K562 (cell line): ENCODE results near the gene TIMM8A. TPM values are rescaled to one million over a fixed set of nuclear protein-coding genes. Genes with fewer than 3 reads are reported as not detected.

Experiments
- ATAC-seq: fragments of 200-7000 bp; cut with Tn5 transposase; 3 replicates; pipeline ENCODE4 v1.9.1; 2020; ENCODE audit warnings: moderate library complexity
- BruUV-seq: library from RNA; stranded (reverse); fragments of 400-500 nt; replicated peaks from 2 replicates; lab custom pipeline; 2021; lab: Mats Ljungman, UMichigan
- CTCF ChIA-PET: fragments of 300-600 bp; formaldehyde crosslinking; extraction: SDS; loops from one replicate; lab custom pipeline; 2021; ENCODE audit warnings: low intra/inter-chr PET ratio; lab: Yijun Ruan, JAX
- POLR2A ChIA-PET: fragments of 300-600, 350-650 bp; sonication (Branson Sonifier 250); formaldehyde crosslinking; extraction: SDS; loops from one replicate; lab custom pipeline; 2021; ENCODE audit warnings: antibody characterized with exemption, inconsistent platforms; lab: Yijun Ruan, JAX
- DNase-seq, 4 experiments: peaks; one replicate each; pipeline versions ENCODE4 v3.0.0 to v3.0.0-alpha.2; 2011 to 2018; ENCODE audit warnings: low spot score in 3 of 4, mixed read lengths in 3 of 4; ENCODE audit errors: extremely low read depth in 1 of 4
- FAIRE-seq: peaks from 2 replicates; lab custom pipeline; 2011; peaks lifted over from hg19 to GRCh38; lab: Jason Lieb, UNC
- H2AFZ ChIP-seq: 2 replicates; pipeline ENCODE4 v1.6.0; 2011; ENCODE audit warnings: low read depth, low read length, control low read depth, inconsistent platforms
- H3K27ac ChIP-seq: fragments of 200-600 bp; 3 replicates; pipeline ENCODE4 v1.8.0; 2011; ENCODE audit warnings: low read depth, mild to moderate bottlenecking, control low read depth, inconsistent platforms, low read length, moderate library complexity, mixed read lengths; ENCODE audit errors: extremely low read depth
- H3K27me3 ChIP-seq, 2 experiments: fragments of 300-600 bp in 1 of 2; 2 replicates in 1 of 2; 3 replicates in 1 of 2; pipeline versions ENCODE4 v1.6.0 to v1.8.0; 2011; ENCODE audit warnings: inconsistent platforms in 2 of 2, low read length in 2 of 2, mild to moderate bottlenecking in 1 of 2, mixed read lengths in 1 of 2, moderate library complexity in 1 of 2; ENCODE audit not compliant: control insufficient read depth in 2 of 2, insufficient read depth in 2 of 2
- H3K36me3 ChIP-seq: fragments of 300-600 bp; 3 replicates; pipeline ENCODE4 v1.8.0; 2011; ENCODE audit warnings: mild to moderate bottlenecking, low read length, inconsistent platforms; ENCODE audit not compliant: control insufficient read depth, insufficient read depth
- H3K4me1 ChIP-seq, 2 experiments: fragments of 200-600 bp in 1 of 2; replicated peaks in 1 of 2; 2 replicates in 1 of 2; 3 replicates in 1 of 2; pipeline versions ENCODE4 v1.5.1 to v1.8.0; 2011; ENCODE audit warnings: inconsistent platforms in 2 of 2, low read length in 2 of 2, mild to moderate bottlenecking in 1 of 2, mixed read lengths in 1 of 2, moderate library complexity in 1 of 2; ENCODE audit not compliant: control insufficient read depth in 2 of 2, insufficient read depth in 2 of 2
- H3K4me2 ChIP-seq: 2 replicates; pipeline ENCODE4 v1.6.1; 2011; ENCODE audit warnings: low read length, control low read depth, inconsistent platforms, mixed read lengths; ENCODE audit not compliant: insufficient read depth
- H3K4me3 ChIP-seq: fragments of 200-600 bp; sonication (generic), shearing (Covaris generic); 2 replicates; pipeline ENCODE4 v1.5.1; 2016; ENCODE audit warnings: control low read depth, inconsistent platforms
- H3K79me2 ChIP-seq: fragments of 200-600 bp; 3 replicates; pipeline ENCODE4 v1.8.0; 2011; ENCODE audit warnings: low read length, inconsistent platforms; ENCODE audit not compliant: control insufficient read depth, insufficient read depth
- H3K9ac ChIP-seq, 2 experiments: 2 replicates each; pipeline versions ENCODE4 v1.6.0 to v1.6.1; 2011; ENCODE audit warnings: low read depth in 2 of 2, low read length in 2 of 2, control low read depth in 1 of 2, inconsistent platforms in 1 of 2, mild to moderate bottlenecking in 1 of 2, mixed read lengths in 1 of 2; ENCODE audit not compliant: insufficient read depth in 1 of 2
- H3K9me1 ChIP-seq: one replicate; pipeline ENCODE4 v1.6.0; 2011; ENCODE audit warnings: inconsistent platforms, mild to moderate bottlenecking, low read length, moderate library complexity; ENCODE audit not compliant: control insufficient read depth, insufficient read depth
- H3K9me3 ChIP-seq: replicated peaks from 2 replicates; pipeline ENCODE4 v1.5.1; 2011; ENCODE audit warnings: low read depth, low read length, inconsistent platforms; ENCODE audit not compliant: control insufficient read depth, insufficient read depth
- H4K20me1 ChIP-seq: replicated peaks from 2 replicates; pipeline ENCODE4 v1.6.1; 2011; ENCODE audit warnings: low read length, inconsistent platforms, mixed read lengths; ENCODE audit not compliant: control insufficient read depth, insufficient read depth
- CBX2 ChIP-seq: fragments of 200-600 bp; sonication (generic); IDR thresholded peaks from one replicate; pipeline ENCODE4 v1.6.1; 2012; ENCODE audit warnings: mild to moderate bottlenecking, low read length, inconsistent platforms; ENCODE audit not compliant: insufficient read depth, poor library complexity, severe bottlenecking
- CXXC5 ChIP-seq: fragments of 250-450 bp; sonication (Bioruptor Pico); IDR thresholded peaks from 2 replicates; pipeline ENCODE4 v1.8.0; 2022; ENCODE audit warnings: inconsistent platforms, mild to moderate bottlenecking, moderate library complexity
- GTF2A2 ChIP-seq: IDR thresholded peaks from 2 replicates; pipeline ENCODE4 v1.6.1; 2016; ENCODE audit warnings: mild to moderate bottlenecking, missing genetic modification characterization, missing compliant biosample characterization
- LARP7 ChIP-seq: fragments of 450-650 bp; IDR thresholded peaks from 2 replicates; pipeline ENCODE4 v1.6.1; 2016
- MED1 ChIP-seq: sonication (generic); formaldehyde crosslinking; IDR thresholded peaks from 2 replicates; pipeline ENCODE4 v1.8.1; 2023; ENCODE audit warnings: missing genetic modification reagents, borderline replicate concordance
- POLR2AphosphoS5 ChIP-seq: IDR thresholded peaks from 2 replicates; pipeline ENCODE4 v1.6.1; 2011; ENCODE audit warnings: mild to moderate bottlenecking, low read depth, low read length, moderate library complexity; ENCODE audit not compliant: control insufficient read depth, insufficient read depth
- RBFOX2 ChIP-seq: fragments of 200-400 bp; formaldehyde crosslinking; IDR thresholded peaks from 2 replicates; pipeline ENCODE4 v1.6.1; 2017; ENCODE audit warnings: low read depth, mild to moderate bottlenecking, low read length, moderate library complexity
- SNIP1 ChIP-seq: fragments of 450-650 bp; IDR thresholded peaks from 2 replicates; pipeline ENCODE4 v1.7.1; 2017; ENCODE audit warnings: low read depth, mild to moderate bottlenecking
- TARDBP ChIP-seq: fragments of 450-650 bp; IDR thresholded peaks from 2 replicates; pipeline ENCODE4 v1.6.1; 2016
- TCF3 ChIP-seq: sonication (generic); formaldehyde crosslinking; IDR thresholded peaks from 2 replicates; pipeline ENCODE4 v1.4.0; 2020; ENCODE audit warnings: mild to moderate bottlenecking, missing genetic modification reagents
- TEAD1 ChIP-seq, 2 experiments: fragments of 450-650 bp in 1 of 2; sonication (generic) in 1 of 2; formaldehyde crosslinking; IDR thresholded peaks; 2 replicates each; pipeline versions ENCODE4 v1.4.0 to v1.8.0; 2020 to 2022; ENCODE audit warnings: mild to moderate bottlenecking in 2 of 2, missing genetic modification reagents in 1 of 2
- ZC3H8 ChIP-seq: fragments of 450-650 bp; IDR thresholded peaks from 2 replicates; pipeline ENCODE4 v1.6.1; 2017
- ZFP1 ChIP-seq: fragments of 450-650 bp; formaldehyde crosslinking; IDR thresholded peaks from 2 replicates; pipeline ENCODE4 v1.4.0; 2020; ENCODE audit warnings: mild to moderate bottlenecking, mixed read lengths
- ZFX ChIP-seq: sonication (generic); formaldehyde crosslinking; IDR thresholded peaks from 2 replicates; pipeline ENCODE4 v1.8.0; 2022; ENCODE audit warnings: mild to moderate bottlenecking, missing genetic modification reagents, moderate library complexity
- ZKSCAN1 ChIP-seq: fragments of 150-350 bp; IDR thresholded peaks from 2 replicates; pipeline ENCODE4 v1.6.1; 2016; ENCODE audit warnings: low read depth, low read length
- ZNF717 ChIP-seq: fragments of 250-450 bp; sonication (Bioruptor Pico); IDR thresholded peaks from 2 replicates; pipeline ENCODE4 v1.5.0; 2021
- WGBS: fragments of 100-300 bp; shearing (Covaris generic); methylation state at CpG from one replicate; pipeline ENCODE4 v1.1.6; 2016; ENCODE audit warnings: low coverage, mixed read lengths; ENCODE audit not compliant: insufficient coverage; ENCODE audit errors: missing lambda C conversion rate; 5-methylcytosine and 5-hydroxymethylcytosine counted together
- in situ Hi-C: fragments of 300-500 bp; cut with MboI; formaldehyde crosslinking; loops from 4 replicates; pipeline ENCODE4 v1.15.0; 2018; ENCODE audit warnings: inconsistent platforms, mixed read lengths
- intact Hi-C: fragments of 100-400 bp; cut with micrococcal nuclease; formaldehyde crosslinking; loops from 2 replicates; pipeline ENCODE4 v1.14.2; 2022
- polyA plus RNA-seq, 8 experiments: library from polyadenylated mRNA; depleted of rRNA in 4 of 8; stranded (reverse) in 5 of 8; unstranded in 3 of 8; fragments of >200 nt; fragmentation: Nextera tagmentation in 2 of 8; fragmentation: Illumina TruSeq in 1 of 8; extraction: Ambion mirVana in 2 of 8; extraction: Trizol in 1 of 8; gene quantifications; 2 replicates each; pipeline versions ENCODE4 v1.2.1 to v1.2.3, GENCODE V29; 2011 to 2014; ENCODE audit warnings: inconsistent platforms in 1 of 8, missing spikeins in 1 of 8
- total RNA-seq, 7 experiments: library from RNA; depleted of rRNA in 6 of 7; stranded (reverse); fragments of >200 nt in 6 of 7; fragmentation: Illumina TruSeq in 2 of 7; extraction: Trizol in 2 of 7; gene quantifications; 2 replicates each; pipeline versions ENCODE4 v1.2.1 to v1.2.3, GENCODE V29; 2011 to 2021; ENCODE audit warnings: low replicate concordance in 1 of 7
- TF ChIP-seq, protein P1 (sequence below): fragments of 250-450 bp; sonication (Bioruptor Pico); IDR thresholded peaks from 2 replicates; pipeline ENCODE4 v1.4.0; 2020; ENCODE audit warnings: mild to moderate bottlenecking, moderate library complexity
- TF ChIP-seq, protein P2 (sequence below): fragments of 250-450 bp; sonication (Bioruptor Pico); IDR thresholded peaks from 2 replicates; pipeline ENCODE4 v1.8.0; 2022; ENCODE audit warnings: moderate library complexity, mild to moderate bottlenecking, inconsistent platforms
- TF ChIP-seq, protein P3 (sequence below), 2 experiments: fragments of 450-650 bp; IDR thresholded peaks; 2 replicates each; pipeline ENCODE4 v1.6.1; 2016
- TF ChIP-seq, protein P4 (sequence below): sonication (generic); formaldehyde crosslinking; IDR thresholded peaks from 2 replicates; pipeline ENCODE4 v1.8.0; 2022; ENCODE audit warnings: mild to moderate bottlenecking, low read depth, missing genetic modification reagents

TIMM8A gene
- total and polyA plus RNA-seq, 9 of the 15 experiments (the other 6 are each of a cell fraction or from before 2014, with no cell fraction given) = 10.9 to 132 (median 41.1) TPM

DNA sequence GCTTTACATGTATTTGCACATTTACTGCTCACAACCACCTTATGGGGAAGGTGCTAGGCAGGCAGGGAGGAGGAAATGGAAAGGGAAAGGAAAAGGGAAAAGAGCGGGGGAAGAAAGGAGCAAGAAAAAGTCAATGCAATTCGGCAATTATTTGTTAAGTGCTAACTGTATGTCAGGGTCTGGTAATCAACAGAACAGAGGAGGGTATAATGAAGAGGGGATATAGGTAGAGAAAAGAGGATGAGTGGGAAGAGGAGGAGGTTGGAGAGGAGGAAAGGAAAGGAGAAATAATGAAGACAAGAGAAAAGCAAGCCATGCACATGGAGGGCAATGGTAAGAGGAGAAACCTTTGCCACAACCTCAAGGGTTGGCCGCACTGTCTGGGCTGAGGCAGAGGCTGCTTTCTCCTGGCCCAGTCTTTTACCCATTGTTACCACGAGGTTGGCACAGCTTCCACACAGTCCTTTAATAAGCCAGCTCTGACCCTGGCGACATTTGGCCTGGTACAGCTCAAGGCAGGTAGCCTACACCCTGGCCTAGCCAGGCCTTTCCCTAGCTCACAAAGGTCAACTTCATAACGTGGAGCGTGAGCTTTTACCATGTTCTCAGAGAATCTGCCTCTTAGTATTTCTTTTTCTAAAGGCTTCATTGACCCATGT is 36.6 kb upstream of the TIMM8A start:
- Histone ChIP-seq H3K9me1 (no peaks in the 10 kb centered on the region), H4K20me1 (no peaks in the 10 kb centered on the region), H3K4me1 (peaks cover 4 to 17% of the 10 kb centered on the region in 2 experiments), H3K9me3 (no peaks in the 10 kb centered on the region), H3K27ac (peak overlapping the region; percentile 92), H3K4me2 (peak overlapping the region; percentile 92), H3K36me3 (0 out of 3 replicates have a peak, but pooled peaks cover 3% of the 10 kb centered on the region), H3K27me3 (no peaks in the 10 kb centered on the region), H3K79me2 (peaks cover 68% of the 10 kb centered on the region), H2AFZ (peak overlapping the region; percentile 82), H3K9ac (peak overlapping the region; percentile 92 to 95), H3K4me3 (peak overlapping the region; percentile 57)
- intact Hi-C loops = no loop called here
- in situ Hi-C loops = no loop called here
- CTCF ChIA-PET = no interaction called here
- FAIRE-seq (no peak), DNase-seq (no peak), ATAC-seq (peak; percentile 14)
- 12% methylated on average over 5 of the region's 7 CpGs for WGBS
- no TSS peak for BruUV-seq
- POLR2A ChIA-PET = interaction anchor here (0.9 to 1.5 kb wide), 5 partner anchors 13 to 546 kb away, joined by 3 to 6 read pairs (median 3); partner anchors contain the start of gene ZMAT1
- TF ChIP-seq, protein P1, sequence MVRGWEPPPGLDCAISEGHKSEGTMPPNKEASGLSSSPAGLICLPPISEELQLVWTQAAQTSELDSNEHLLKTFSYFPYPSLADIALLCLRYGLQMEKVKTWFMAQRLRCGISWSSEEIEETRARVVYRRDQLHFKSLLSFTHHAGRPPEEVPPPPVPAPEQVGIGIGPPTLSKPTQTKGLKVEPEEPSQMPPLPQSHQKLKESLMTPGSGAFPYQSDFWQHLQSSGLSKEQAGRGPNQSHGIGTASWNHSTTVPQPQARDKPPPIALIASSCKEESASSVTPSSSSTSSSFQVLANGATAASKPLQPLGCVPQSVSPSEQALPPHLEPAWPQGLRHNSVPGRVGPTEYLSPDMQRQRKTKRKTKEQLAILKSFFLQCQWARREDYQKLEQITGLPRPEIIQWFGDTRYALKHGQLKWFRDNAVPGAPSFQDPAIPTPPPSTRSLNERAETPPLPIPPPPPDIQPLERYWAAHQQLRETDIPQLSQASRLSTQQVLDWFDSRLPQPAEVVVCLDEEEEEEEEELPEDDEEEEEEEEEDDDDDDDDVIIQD (CRISPR knock-in tag) = no peak
- TF ChIP-seq SNIP1 = no peak
- TF ChIP-seq MED1 (CRISPR knock-in tag) = no peak
- TF ChIP-seq, protein P2, sequence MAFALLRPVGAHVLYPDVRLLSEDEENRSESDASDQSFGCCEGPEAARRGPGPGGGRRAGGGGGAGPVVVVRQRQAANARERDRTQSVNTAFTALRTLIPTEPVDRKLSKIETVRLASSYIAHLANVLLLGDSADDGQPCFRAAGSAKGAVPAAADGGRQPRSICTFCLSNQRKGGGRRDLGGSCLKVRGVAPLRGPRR (CRISPR knock-in tag) = no peak
- TF ChIP-seq CBX2 = no peak
- TF ChIP-seq TEAD1 (CRISPR knock-in tag; IDR thresholded peaks at IDR 0.05) = no peak
- TF ChIP-seq, protein P3, sequence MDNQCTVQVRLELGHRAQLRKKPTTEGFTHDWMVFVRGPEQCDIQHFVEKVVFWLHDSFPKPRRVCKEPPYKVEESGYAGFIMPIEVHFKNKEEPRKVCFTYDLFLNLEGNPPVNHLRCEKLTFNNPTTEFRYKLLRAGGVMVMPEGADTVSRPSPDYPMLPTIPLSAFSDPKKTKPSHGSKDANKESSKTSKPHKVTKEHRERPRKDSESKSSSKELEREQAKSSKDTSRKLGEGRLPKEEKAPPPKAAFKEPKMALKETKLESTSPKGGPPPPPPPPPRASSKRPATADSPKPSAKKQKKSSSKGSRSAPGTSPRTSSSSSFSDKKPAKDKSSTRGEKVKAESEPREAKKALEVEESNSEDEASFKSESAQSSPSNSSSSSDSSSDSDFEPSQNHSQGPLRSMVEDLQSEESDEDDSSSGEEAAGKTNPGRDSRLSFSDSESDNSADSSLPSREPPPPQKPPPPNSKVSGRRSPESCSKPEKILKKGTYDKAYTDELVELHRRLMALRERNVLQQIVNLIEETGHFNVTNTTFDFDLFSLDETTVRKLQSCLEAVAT (IDR thresholded peaks at IDR 0.05) = peak; percentile 38 to 78; a peak in 2 of 4 replicates
- no peak for TF ChIP-seq ZFP1 (CRISPR knock-in tag)
- no peak for TF ChIP-seq ZC3H8
- peak; percentile 72 for TF ChIP-seq ZFX (CRISPR knock-in tag)
- peak; percentile 39; the same call in 1 of the 2 replicates for TF ChIP-seq RBFOX2
- TF ChIP-seq, protein P4, sequence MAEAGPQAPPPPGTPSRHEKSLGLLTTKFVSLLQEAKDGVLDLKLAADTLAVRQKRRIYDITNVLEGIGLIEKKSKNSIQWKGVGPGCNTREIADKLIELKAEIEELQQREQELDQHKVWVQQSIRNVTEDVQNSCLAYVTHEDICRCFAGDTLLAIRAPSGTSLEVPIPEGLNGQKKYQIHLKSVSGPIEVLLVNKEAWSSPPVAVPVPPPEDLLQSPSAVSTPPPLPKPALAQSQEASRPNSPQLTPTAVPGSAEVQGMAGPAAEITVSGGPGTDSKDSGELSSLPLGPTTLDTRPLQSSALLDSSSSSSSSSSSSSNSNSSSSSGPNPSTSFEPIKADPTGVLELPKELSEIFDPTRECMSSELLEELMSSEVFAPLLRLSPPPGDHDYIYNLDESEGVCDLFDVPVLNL = no peak
- no peak for TF ChIP-seq POLR2AphosphoS5
- TF ChIP-seq GTF2A2 (tag) = no peak
- TF ChIP-seq TARDBP = no peak
- no peak for TF ChIP-seq ZNF717 (CRISPR knock-in tag)
- TF ChIP-seq LARP7 = peak; percentile 82; the same call in 1 of the 2 replicates
- no peak for TF ChIP-seq CXXC5 (CRISPR knock-in tag)
- no peak for TF ChIP-seq ZKSCAN1
- TF ChIP-seq TCF3 (CRISPR knock-in tag) = no peak
